Esophagus squamous epithelium (tissue), 5 donors: ENCODE data around the gene CHAMP1. TPM values are rescaled to one million over a fixed set of nuclear protein-coding genes. Genes with fewer than 3 reads are reported as not detected.
"Not testable (repeated sequence)": the region's sequence is repeated elsewhere in the genome, so short reads cannot be mapped to it uniquely, and the experiment has no call there.

Experiments
- DNase-seq: peaks from one replicate; lab custom pipeline; 2025; lab: John Stamatoyannopoulos, UW
- H3K27ac ChIP-seq, 4 donors: fragments of 200-600 bp; sonication (generic); one replicate each; pipeline ENCODE4 v1.5.1; 2016 to 2019; ENCODE audit warnings: mild to moderate bottlenecking in 1 of 4
- H3K27me3 ChIP-seq, 4 donors: fragments of 200-600 bp; sonication (generic); 1 replicate in 3 of 4; 2 replicates in 1 of 4; pipeline versions ENCODE4 v1.5.1 to v1.6.0; 2017 to 2021; ENCODE audit warnings: antibody characterized with exemption in 1 of 4
- H3K36me3 ChIP-seq, 3 donors: fragments of 200-600 bp; sonication (generic); one replicate each; pipeline ENCODE4 v1.5.1; 2016 to 2019
- H3K4me1 ChIP-seq, 3 donors: fragments of 200-600 bp; sonication (generic); one replicate each; pipeline ENCODE4 v1.5.1; 2017 to 2019
- H3K4me3 ChIP-seq, 4 donors: fragments of 200-600 bp; sonication (generic); 1 replicate in 3 of 4; 2 replicates in 1 of 4; pipeline ENCODE4 v1.5.1; 2016 to 2019; ENCODE audit warnings: mild to moderate bottlenecking in 2 of 4, moderate library complexity in 1 of 4
- H3K9me3 ChIP-seq, 3 donors: fragments of 200-600 bp; sonication (generic); one replicate each; pipeline ENCODE4 v1.5.1; 2016 to 2019
- CTCF ChIP-seq, 6 experiments: fragments of 450-650 bp in 4 of 6; fragments of 200-600 bp in 2 of 6; sonication (generic) in 2 of 6; IDR thresholded peaks; one replicate each; pipeline ENCODE4 v1.5.1; 2016 to 2019; ENCODE audit warnings: antibody characterized with exemption in 6 of 6, mild to moderate bottlenecking in 4 of 6, moderate library complexity in 4 of 6
- POLR2A ChIP-seq, 4 donors: fragments of 450-650 bp; IDR thresholded peaks; one replicate each; pipeline ENCODE4 v1.6.1; 2017; ENCODE audit warnings: antibody characterized with exemption in 4 of 4, mild to moderate bottlenecking in 4 of 4, moderate library complexity in 3 of 4
- WGBS, 2 donors: methylation state at CpG; one replicate each; pipeline ENCODE4 v1.1.5; 2018; 5-methylcytosine and 5-hydroxymethylcytosine counted together
- intact Hi-C: fragments of 100-400 bp; cut with DNase I; formaldehyde crosslinking; loops from one replicate; pipeline ENCODE4 v1.15.0; 2022
- total RNA-seq, 4 donors: library from RNA; depleted of rRNA; stranded (reverse); fragments of >200 nt; gene quantifications; one replicate each; pipeline ENCODE4 v1.1.0, GENCODE V29; 2016
- donor health status: DM: yes; HTN: yes; CAD: no.

The CHAMP1 gene
- total RNA-seq, 4 donors from 2014 or later, result 7.8 to 16.8 (median 9.8) TPM

- H3K4me1 ChIP-seq, result peaks cover 0 to 20% (median 0%) of the 10 kb centered on the region in 3 donors
- 44 to 64% methylated on average over 4 of the region's 5 CpGs for WGBS, 2 donors
Observed at GRCh38 chr13:114330086-114330485, 15.8 kb downstream of the CHAMP1 start.

GRCh38 chr13:114333881-114334280, 19.6 kb downstream of the CHAMP1 start:
- DNase-seq, H3K27ac ChIP-seq, intact Hi-C loops, H3K4me3 ChIP-seq, H3K9me3 ChIP-seq, H3K27me3 ChIP-seq, H3K36me3 ChIP-seq: not testable (repeated sequence)
- peaks cover 0 to 13% (median 0%) of the 10 kb centered on the region in 3 donors for H3K4me1 ChIP-seq
- WGBS, 2 donors, result 78 to 85% methylated on average over 3 of the region's 3 CpGs

More at GRCh38 chr13:114330086-114330485, 15.8 kb downstream of the CHAMP1 start:
- H3K4me3 ChIP-seq, result no peak overlapping the region
- intact Hi-C loops, result no loop called here
- no peaks in the 10 kb centered on the region for H3K9me3 ChIP-seq
- H3K27ac ChIP-seq, result peak overlapping the region in 1 of 4 donors; percentile 19
- no peak for DNase-seq
- TF ChIP-seq POLR2A (IDR thresholded peaks at IDR 0.05) (no peak), CTCF (IDR thresholded peaks at IDR 0.05) (no peak)
- no peaks in the 10 kb centered on the region for H3K27me3 ChIP-seq
- peaks cover 0 to 31% (median under 1%) of the 10 kb centered on the region in 3 donors for H3K36me3 ChIP-seq

GRCh38 chr13:114334305-114335053, 20.2 kb downstream of the CHAMP1 start:
- Histone ChIP-seq H3K4me1 (peaks cover 0 to 15% (median 0%) of the 10 kb centered on the region in 3 donors), H3K4me3 (no peak overlapping the region), H3K36me3 (no peaks in the 10 kb centered on the region), H3K27ac (no peak overlapping the region), H3K9me3 (no peaks in the 10 kb centered on the region), H3K27me3 (no peaks in the 10 kb centered on the region)
- intact Hi-C loops, result no loop called here
- DNase-seq, result no peak
- TF ChIP-seq POLR2A (IDR thresholded peaks at IDR 0.05), result no peak
- TF ChIP-seq CTCF (IDR thresholded peaks at IDR 0.05), result no peak
- 45 to 56% methylated on average over 5 of the region's 5 CpGs for WGBS, 2 donors

- 75 to 80% methylated on average over 1 of the region's 1 CpG for WGBS, 2 donors
- H3K27ac ChIP-seq, DNase-seq, H3K27me3 ChIP-seq, H3K9me3 ChIP-seq, H3K4me3 ChIP-seq, intact Hi-C loops, H3K4me1 ChIP-seq, H3K36me3 ChIP-seq: not testable (repeated sequence)
Observed at GRCh38 chr13:114336457-114336856, 22.2 kb downstream of the CHAMP1 start.

- H3K4me3 ChIP-seq, result no peak overlapping the region
- H3K4me1 ChIP-seq, result peaks cover 0 to 8% (median 0%) of the 10 kb centered on the region in 3 donors
- H3K27me3 ChIP-seq, result no peaks in the 10 kb centered on the region
- TF ChIP-seq CTCF (IDR thresholded peaks at IDR 0.05) (no peak), POLR2A (IDR thresholded peaks at IDR 0.05) (no peak)
- no peak overlapping the region for H3K27ac ChIP-seq
- H3K9me3 ChIP-seq, result no peaks in the 10 kb centered on the region
- WGBS, 2 donors, result 90 to 95% methylated on average over 3 to 4 of the region's 5 CpGs
- DNase-seq, result no peak
- intact Hi-C loops, result no loop called here
- H3K36me3 ChIP-seq, result no peaks in the 10 kb centered on the region
Observed at GRCh38 chr13:114338959-114339358, 24.7 kb downstream of the CHAMP1 start.

- Histone ChIP-seq H3K27ac (no peak overlapping the region), H3K4me1 (peaks cover 0 to 8% (median 0%) of the 10 kb centered on the region in 3 donors), H3K4me3 (no peak overlapping the region), H3K36me3 (no peaks in the 10 kb centered on the region), H3K27me3 (peaks cover 0 to 3% (median 0%) of the 10 kb centered on the region in 4 donors), H3K9me3 (no peaks in the 10 kb centered on the region)
- intact Hi-C loops, result no loop called here
- no peak for DNase-seq
- 42 to 46% methylated on average over 10 of the region's 10 CpGs for WGBS, 2 donors
- TF ChIP-seq CTCF (IDR thresholded peaks at IDR 0.05) (peak; percentile 20 to 66 (median 57)), POLR2A (IDR thresholded peaks at IDR 0.05) (no peak)
Observed at GRCh38 chr13:114339857-114340534, 25.7 kb downstream of the CHAMP1 start.
